ENCODE data around the gene MYO10.
A peak's percentile ranks its signal among the peaks of the same experiment; 100 is the strongest.

Gene MYO10

DNA sequence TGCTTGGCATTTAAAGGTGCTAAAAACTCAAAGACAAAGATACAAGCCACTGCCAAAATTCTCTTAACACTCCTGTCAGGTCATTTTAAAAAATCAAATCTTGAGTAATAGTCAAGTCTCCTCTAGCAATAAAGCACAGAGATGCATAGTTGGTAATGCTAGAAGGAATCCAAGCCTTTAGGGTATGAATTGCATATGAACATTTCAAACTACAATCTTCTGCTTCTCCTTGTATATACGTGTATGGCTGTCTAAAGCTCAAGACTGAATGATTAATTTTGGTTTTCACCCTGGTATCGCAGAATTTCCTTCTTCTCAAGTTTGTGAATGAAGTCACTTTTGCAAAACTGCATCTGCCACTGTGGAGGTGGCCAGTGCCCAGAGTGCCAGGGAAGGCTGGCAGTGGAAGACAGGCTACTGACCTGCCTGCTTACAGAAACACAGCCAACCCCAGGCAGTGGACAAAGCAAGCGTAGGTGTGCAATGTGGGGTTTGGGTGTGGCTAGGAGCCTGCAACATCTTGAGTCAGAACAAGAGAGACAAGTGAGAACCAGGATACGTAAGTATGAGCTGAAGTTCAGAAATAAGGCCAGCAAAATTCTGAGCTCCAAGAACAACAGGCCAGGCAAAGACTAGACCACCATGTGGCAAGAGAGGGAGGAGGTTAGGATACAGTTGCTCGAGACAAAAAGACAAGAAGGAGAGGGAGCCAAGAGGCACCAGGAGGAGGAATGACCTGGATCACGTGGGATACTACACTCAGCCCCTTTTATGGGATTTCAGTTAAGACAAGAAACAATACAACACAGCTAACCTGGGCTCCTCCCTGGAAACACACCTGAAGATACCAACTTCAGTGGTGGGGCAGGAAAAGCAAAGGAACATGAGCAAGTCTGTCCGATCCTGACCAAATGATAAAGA lies 22.6 kb downstream of the MYO10 start:
- no peak for DNase-seq

DNA sequence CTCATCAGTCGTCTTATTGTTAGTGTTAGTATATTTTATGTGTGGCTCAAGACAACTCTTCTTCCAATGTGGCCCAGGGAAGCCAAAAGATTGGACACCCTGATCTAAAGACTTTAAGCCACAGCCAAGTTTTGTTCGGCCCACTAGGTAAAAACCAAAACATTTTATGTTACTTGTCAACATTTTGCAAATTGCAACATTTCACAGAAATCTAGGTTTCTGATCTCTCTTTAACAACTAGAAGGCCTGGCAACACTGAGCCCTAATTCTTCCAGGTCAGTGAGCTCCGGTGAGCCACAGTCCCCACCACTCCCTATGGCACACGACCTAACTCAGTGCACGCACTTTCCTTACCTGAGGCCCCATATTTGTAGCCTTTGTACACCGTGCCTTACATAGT lies 24.0 kb downstream of the MYO10 start:
- DNase-seq, result no peak

DNA sequence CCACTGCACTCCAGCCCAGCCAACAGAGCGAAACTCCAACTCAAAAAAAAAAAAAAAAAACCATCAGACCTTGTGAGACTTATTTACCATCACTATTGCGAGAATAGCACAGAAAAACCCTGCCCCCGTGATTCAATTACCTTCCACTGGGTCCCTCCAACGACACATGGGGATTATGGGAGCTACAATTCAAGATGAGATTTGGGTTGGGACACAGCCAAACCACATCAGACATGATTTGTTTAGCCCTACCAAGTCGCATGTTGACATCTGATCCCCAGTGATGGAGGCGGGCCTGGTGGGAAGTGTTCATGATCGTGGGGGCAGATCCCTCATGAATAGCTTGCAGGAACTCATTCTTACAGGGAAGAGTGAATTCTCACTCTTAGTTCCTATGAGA lies 26.6 kb downstream of the MYO10 start:
- no peak for DNase-seq

DNA sequence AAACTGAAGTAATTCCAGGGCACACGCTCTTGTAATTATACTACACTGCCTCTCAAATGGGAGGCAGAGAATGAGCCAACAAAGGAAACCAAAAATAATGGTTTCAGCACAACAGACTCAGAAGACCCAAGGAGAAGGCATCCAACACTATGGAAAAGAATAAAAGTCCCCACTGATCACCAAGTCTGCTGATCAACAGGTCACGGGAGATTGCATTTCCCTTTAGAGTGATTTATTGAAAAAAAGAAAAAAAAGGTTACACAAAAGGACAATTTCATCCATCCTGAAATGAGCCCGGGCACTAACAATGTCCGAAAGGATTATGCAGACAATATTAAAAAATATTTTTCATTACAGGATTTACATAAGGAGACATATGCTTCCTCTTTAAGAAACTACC lies 28.8 kb downstream of the MYO10 start:
- no peak for DNase-seq

DNA sequence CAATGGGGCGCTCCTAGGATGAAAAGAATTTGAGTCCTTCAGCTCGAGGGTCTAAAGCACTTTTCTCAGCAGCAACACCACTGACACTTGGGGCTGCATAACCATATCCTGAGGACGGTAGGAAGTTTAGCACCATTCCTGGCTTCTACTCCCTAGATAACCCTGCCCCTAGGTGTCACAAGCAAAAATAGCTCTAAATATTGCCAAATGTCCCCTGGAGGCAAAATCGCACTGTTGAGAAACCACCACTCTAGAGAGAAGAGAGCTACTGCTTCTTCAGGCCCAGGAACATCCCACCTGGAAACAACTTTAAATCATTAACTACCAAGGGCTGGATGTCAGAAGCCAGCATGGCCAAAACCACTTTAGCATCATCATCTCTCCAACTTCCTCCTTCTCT lies 29.8 kb downstream of the MYO10 start:
- DNase-seq, result no peak

DNA sequence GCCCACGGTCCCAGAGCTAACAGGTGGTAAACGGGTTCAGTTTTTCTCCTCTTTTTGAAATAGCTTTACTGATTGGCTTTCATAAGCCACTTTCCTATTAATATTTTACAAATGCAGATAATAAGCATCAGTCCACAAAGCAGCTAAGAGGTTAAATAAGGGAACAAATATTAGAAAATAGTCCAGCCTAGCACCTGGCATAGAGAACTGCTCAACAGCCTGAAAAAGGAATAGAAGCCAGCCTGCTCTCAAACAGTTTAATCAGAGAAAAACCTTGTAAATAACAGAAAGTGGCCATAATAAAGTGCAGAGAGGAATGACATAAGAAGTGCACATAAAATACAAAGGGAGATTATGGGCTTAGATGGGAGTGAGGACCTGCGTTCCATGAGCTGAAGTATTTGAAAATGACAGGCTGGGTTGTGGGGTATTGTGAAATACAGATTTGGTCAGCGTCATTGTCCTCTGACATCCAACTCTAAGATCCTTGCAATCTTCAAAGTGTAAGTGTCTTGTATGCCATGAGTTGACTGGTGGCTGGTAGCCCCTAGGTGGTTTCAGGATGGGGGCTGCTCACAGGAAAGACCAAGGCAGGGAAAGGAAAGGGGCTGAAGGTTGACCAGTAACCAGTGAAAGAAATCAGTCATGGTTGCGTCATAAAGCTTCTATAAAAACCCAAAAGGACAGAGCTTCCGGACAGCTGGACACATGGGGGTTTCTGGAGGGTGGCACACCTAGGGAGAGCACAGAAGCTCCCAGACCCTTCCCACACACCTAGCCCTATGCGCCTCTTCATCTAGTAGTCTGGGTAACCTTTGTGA lies 32.4 kb downstream of the MYO10 start:
- no peak for DNase-seq

DNA sequence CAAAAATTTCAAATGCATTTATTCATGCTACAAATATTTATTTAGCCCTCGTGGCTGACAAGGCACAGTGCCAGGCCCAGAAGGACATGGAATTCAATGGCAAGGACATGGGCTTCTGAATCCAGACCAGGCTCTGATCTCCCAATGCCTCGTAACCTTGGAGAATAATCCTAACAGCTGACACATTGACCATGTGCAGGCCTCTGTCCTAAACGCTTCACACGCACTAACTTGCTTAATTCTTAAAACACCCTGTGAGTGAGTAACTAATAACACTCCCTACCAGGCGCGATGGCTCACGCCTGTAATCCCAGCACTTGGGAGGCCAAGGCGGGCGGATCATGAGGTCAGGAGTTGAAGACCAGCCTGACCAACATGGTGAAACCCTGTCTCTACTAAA lies 33.2 kb downstream of the MYO10 start:
- no peak for DNase-seq

DNA sequence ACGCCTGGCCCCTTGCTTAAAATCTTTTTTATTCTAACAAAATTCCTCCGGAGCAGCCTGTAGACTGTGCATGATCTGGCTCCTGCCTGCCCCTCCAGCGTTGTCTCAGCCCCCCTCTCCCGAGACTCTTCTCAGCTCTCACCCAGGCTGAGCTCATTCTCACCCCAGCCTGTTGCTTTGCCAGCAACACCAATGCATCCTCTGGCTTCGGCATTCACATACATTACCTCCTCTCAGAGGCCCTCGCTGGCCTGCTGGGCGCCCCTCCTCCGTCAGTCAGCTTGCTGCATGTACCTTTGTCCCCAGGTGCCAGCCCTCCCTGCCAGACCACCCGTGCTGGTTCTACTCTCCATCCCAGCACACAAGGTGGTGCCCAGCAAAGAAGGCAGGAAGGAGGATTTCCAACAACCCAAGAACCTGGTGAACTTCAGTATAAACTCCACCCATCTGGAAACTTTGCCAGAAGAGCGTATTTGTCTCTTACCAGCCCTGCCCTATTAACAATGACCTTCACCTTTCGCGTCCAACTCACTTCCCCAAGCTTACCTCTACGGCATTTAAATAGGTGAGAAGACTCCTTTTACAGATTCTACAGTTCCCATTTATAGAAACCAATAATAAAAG lies 35.0 kb downstream of the MYO10 start:
- no peak for DNase-seq

DNA sequence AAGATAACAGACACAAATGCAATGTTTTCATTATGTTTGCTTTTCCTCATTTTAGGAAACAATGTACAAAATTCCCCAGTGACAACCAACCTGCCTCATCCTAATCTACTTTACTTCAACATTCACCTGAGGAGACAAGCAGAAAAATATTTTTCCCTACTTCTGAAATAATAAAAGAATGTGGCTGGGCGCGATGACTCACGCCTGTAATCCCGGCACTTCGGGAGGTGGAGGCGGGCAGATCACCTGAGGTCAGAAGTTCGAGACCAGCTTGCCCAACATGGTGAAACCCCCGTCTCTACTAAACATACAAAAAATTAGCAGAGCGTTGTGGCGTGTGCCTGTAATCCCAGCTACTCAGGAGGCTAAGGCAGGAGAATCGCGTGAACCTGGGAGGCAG lies 36.9 kb downstream of the MYO10 start:
- no peak for DNase-seq

DNA sequence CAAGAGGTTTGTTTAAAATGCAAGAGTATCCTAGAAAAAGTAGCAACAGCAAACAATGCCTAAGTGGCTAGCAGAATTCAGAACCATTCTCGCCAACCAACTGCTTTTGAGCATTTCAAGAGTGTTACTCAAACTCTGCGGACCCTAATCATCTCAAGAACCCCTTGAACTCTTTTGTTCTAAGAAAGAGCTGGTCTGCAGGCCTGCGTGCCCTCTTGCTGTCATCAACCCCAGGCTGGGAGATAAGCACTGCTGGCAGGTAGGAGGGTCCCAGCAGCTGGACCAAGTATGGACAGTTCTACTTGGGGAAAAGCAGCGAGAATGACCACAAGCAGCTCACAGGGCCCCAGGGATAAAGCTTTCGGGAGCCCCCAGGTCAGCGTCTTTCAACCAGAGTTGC lies 38.3 kb downstream of the MYO10 start:
- no peak for DNase-seq

DNA sequence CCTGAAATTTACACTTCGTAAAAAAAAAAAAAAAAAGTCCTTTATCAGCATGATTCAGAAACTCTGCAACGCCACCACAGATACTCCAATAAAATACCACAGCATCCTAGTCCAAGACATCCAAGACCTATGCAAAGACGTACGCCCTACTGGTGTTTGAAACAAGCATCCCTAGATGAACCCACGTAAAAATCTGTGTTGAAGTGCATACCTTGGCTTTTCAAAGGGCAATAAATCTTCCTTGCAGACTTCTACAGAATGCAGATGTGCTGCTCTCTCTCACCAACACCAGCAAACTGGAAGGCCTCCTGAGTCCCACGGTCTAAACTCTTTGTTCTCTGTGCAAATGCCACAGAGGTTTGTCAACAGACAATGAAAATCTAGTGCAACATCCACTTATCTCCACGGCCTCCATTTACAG lies 38.8 kb downstream of the MYO10 start:
- peak; percentile 76 for DNase-seq

DNA sequence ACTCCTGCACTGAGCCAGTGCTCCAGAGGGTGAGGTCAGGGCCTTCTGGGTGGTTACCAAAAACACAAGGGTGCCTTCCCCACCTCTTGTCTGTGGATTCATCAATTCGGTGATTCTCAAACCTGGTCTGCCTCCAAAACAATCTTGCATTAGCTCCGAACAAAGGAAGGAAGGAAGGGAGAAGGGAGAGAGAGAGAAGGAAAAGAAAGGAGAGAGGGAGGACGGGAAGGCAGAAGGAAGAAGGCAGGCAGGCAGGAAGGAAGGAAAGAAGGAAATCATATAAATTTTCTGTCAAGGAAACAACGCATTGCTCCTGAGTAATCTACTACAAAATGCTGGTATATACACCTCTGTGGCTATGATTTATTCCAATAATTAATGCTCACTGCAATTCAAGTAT lies 39.3 kb downstream of the MYO10 start:
- DNase-seq, result no peak

DNA sequence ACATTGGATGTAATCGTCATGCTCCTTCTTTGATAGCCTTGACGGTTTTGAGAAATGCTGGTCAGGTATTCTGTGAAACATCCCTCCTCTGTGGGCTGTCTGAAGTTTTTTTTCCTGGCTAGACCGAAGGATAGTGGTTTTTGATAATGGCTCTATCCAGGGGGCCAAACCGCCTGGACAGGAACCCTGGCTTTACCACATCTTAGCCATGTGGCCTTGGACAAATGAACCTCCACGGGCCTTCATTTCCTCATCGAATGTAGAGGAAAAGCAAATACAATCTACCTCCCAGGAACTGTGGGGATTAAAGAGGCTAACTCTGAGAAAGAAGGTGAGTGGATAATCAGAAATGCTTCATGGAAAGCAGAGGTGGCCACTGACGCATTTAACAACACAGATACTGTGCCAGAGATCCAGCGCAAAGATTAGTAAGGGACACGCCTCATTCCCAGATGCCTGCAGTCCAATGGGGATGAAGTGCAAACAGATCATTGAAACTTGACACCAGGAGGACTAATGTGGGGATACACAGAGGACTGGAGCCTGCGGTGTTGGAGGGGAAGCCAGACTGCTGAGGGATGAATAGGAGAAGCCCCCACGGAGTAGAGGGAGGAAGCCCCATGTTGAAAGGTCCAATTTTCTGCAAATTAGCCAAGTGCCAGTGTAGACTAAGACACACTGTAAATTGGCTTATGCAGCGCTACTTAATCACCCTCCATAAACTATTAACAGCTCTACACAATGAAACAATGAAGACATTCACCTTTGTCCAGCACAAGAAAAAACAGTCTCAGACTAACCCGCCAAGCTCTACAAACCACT lies 41.6 kb downstream of the MYO10 start:
- DNase-seq, result peak; percentile 77

DNA sequence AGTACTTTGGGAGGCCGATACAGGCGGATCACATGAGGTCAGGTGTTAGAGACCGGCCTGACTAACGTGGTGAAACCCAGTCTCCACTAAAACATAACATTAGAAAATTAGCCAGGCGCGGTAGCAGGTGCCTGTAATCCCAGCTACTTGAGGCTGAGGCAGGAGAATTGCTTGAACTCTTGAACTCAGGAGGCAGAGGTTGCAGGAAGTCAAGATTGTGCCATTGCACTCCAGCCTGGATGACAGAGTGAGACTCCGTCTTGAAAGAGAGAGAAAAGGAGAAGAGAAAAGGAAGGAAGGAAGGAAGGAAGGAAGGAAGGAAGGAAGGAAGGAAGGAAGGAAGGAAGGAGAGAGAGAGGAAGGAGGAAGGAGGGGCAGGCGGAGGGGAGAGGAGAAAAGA lies 45.1 kb downstream of the MYO10 start:
- DNase-seq, result no peak

DNA sequence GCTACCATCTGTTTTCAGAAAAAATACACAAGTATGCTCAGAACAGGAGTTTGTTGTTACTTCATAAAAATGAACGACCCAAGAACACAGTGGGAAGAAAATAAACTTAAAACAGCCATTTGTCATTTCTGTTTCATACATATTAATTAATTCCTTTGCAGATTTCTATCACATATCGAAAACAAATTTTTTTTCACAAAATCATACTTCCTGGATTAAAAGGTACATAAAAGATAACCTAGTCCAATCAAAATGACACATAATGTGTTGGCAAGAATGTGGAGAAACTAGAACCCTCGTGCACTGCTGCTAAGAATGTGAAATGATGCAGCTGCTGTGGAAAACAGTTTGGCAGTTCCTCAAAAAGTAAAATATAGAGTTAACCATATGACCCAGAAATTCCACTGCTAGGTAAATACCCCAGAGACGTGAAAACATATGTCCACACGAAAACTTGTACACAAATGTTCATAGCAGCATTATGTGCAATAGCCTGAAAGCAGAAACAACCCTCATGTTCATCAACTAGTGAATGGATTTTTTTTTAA lies 46.0 kb downstream of the MYO10 start:
- no peak for DNase-seq

DNA sequence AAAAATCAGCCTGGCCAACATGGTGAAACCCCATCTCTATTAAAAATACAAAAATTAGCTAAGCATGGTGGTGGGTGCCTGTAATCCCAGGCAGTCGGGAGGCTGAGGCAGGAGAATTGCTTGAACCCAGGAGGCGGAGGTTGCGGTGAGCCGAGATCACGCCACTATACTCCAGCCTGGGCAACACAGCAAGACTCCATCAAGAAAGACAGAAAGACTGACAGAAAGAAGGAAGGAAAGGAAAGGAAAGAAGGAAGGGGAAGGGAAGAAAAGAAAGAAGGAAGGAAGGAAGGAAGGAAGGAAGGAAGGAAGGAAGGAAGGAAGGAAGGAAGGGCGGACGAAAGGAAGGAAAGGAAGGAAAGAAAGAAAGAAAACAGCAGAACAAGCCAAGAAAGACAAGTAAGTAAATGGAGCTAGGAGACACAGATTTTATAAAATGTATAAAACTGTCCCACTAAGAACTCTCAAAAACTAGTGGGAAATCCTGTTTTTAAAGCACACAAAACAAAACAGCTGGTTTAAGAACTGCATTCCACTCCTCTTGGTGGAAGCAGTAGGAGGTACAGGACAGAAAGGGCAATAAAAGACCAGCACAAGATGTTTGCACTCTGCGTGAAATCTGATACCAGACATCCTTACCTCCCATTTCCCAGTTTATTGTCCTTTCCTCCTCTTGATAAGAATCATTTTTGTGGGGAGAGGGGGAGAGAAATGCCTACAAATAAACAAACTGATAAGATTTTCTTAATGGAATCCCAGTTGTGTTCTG lies 46.7 kb downstream of the MYO10 start:
- peak; percentile 34 for DNase-seq

DNA sequence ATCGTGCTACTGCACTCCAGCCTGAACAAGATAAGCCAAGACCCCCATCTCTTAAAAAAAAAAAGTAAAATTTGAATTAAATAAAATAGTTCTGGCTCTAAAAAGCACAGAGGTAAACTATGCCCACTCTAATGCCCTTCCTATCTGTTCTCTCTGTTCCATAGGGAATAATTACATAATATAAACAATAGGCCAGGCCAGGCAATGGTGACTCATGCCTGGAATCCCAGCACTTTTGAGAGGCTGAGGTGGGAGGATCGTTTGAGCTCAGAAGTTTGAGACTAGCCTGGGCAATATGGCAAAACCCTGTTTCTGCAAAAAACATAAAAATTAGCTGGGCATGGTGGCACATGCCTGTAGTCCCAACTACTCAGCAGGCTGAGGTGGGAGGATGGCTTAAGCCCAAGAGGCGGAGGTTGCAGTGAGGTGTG lies 47.4 kb downstream of the MYO10 start:
- no peak for DNase-seq

DNA sequence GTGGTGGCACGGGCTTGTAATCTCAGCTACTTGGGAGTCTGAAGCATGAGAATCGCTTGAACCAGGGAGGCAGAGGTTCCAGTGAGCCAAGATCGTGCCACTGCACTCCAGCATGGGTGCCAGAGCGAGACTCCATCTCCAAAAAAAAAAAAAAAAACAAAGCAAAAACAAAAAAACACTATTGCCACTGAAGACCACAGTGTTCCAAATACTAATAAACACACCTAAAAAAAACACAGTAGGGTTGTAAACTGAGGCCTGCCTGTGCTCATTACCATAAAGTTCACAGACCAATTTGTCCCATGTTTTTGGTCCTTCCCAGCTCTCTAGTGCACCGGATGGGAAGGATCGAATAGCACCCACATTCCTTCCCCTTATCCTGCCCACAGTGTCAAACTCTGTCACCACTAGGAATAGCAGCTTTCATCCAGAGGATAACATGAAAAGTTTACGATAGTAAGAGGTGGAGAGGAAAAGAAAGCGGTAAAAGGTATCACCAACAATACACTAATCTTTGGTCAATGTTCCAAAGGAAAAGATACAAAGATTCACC lies 49.2 kb downstream of the MYO10 start:
- DNase-seq, result no peak

DNA sequence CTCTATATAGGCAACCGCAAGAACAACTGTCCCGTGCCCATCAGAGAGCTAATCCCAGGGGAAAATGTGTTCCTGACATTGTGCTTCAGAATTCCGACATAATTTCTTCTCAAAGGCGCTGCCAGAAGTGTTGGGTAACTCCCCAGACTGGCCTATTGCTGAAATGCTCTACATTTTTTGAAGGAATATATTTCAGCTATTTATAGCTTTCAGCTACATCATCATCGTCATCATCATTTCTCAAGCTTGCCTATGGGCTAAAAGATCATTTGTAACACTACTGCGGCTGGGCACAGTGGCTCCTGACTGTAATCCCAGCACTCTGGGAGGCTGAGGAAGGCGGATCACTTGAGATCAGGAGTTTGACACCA lies 49.7 kb downstream of the MYO10 start:
- no peak for DNase-seq

DNA sequence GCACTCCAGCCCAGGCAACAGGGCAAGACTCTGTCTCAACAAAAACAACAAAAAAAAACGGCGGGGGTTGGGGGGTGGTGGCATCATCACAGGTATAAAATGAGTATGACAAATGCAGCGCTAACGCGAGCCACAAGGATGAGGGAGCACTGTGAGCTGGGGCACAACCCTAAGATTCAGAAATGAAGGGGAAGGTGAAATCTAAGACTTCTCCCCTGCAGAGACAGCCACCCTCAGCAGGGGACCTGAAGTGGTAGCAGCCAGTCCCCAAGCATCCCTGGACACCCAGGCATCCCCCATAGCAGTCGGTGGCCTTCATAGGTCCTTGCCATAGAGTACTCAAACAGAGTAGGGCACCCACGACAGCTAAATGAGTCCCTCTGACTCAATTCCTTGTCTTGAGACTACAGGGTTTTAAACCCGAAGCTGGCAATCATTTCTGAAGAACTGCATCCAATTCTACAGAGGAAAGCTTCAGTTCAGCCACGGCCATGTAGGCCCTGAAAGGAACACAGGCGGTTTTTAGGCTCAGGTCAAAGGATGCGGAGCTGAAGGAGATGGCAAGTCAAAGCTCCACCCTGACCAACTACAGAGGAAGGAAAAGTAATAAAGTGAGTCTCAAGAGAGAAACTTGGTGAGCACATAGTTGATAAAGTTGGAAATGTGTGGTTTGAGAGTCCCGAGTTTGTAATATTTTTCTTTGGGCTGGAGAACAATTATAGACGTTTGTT lies 50.3 kb downstream of the MYO10 start:
- no peak for DNase-seq

DNA sequence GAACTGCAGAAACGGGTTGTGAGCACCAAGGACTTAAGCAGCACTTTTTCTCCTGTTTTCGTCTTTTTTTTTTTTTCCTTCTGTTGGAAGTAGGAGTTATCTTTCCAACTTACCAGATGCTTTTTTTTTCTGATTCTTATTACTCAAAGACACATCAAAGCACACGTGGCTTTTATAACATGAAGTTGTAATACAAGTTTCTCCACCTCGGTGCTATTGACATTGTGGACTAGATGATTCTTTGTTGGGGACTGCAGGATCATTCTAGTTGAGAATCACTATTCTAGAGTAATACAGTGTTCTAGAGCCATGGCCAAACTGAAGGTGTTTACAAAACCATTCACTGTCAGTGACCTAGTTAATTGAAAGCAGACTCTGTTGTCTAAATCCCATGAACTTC lies 51.5 kb downstream of the MYO10 start:
- DNase-seq, result no peak

All from DMS79 treated with DMSO at 0.1 percent for 48 hours (cell line).